KMS-11 (cell line): Measurements from ENCODE around the gene C2orf68.
"Not testable (repeated sequence)": the region's sequence is repeated elsewhere in the genome, so short reads cannot be mapped to it uniquely, and the experiment has no call there.

Experiments
- H2AFZ ChIP-seq: fragments of 200-600 bp; sonication (generic); 2 replicates; pipeline ENCODE4 v1.6.1; 2016; ENCODE audit warnings: antibody characterized with exemption, mixed run types, low read depth
- H3K27ac ChIP-seq: fragments of 200-600 bp; sonication (generic); 2 replicates; pipeline ENCODE4 v1.6.1; 2016; ENCODE audit warnings: mild to moderate bottlenecking, mixed run types
- H3K27me3 ChIP-seq: fragments of 200-600 bp; sonication (generic); 2 replicates; pipeline ENCODE4 v1.6.1; 2017; ENCODE audit warnings: mild to moderate bottlenecking, low read depth, mixed run types, moderate library complexity; ENCODE audit not compliant: insufficient read depth
- H3K36me3 ChIP-seq: fragments of 200-600 bp; sonication (generic); 2 replicates; pipeline ENCODE4 v1.6.1; 2017; ENCODE audit warnings: mild to moderate bottlenecking, mixed run types; ENCODE audit not compliant: insufficient read depth
- H3K4me1 ChIP-seq: fragments of 200-600 bp; sonication (generic); 2 replicates; pipeline ENCODE4 v1.6.1; 2016; ENCODE audit warnings: mild to moderate bottlenecking, low read depth, mixed run types; ENCODE audit not compliant: poor library complexity, severe bottlenecking
- H3K4me2 ChIP-seq: fragments of 200-600 bp; sonication (generic); 2 replicates; pipeline ENCODE4 v1.7.0; 2016; ENCODE audit warnings: mild to moderate bottlenecking, mixed run types
- H3K4me3 ChIP-seq: fragments of 200-600 bp; sonication (generic); IDR thresholded peaks from 2 replicates; pipeline ENCODE4 v1.6.1; 2017; ENCODE audit warnings: low read depth, low read length, mixed read lengths; ENCODE audit not compliant: insufficient read depth
- H3K79me2 ChIP-seq: fragments of 200-600 bp; sonication (generic); 2 replicates; pipeline ENCODE4 v1.6.1; 2016; ENCODE audit warnings: low read depth, mixed run types; ENCODE audit not compliant: insufficient read depth
- H3K9ac ChIP-seq: fragments of 200-600 bp; sonication (generic); 2 replicates; pipeline ENCODE4 v1.6.1; 2016; ENCODE audit warnings: mild to moderate bottlenecking, mixed run types
- H4K20me1 ChIP-seq: fragments of 200-600 bp; sonication (generic); 2 replicates; pipeline ENCODE4 v1.6.1; 2016; ENCODE audit warnings: mild to moderate bottlenecking, mixed run types; ENCODE audit not compliant: insufficient read depth
- CTCF ChIP-seq: fragments of 200-600 bp; sonication (generic); conservative IDR thresholded peaks from 2 replicates; pipeline ENCODE4 v1.6.1; 2017; ENCODE audit warnings: low read depth, mild to moderate bottlenecking, antibody characterized with exemption, low read length, moderate library complexity, mixed read lengths

Gene C2orf68

DNA sequence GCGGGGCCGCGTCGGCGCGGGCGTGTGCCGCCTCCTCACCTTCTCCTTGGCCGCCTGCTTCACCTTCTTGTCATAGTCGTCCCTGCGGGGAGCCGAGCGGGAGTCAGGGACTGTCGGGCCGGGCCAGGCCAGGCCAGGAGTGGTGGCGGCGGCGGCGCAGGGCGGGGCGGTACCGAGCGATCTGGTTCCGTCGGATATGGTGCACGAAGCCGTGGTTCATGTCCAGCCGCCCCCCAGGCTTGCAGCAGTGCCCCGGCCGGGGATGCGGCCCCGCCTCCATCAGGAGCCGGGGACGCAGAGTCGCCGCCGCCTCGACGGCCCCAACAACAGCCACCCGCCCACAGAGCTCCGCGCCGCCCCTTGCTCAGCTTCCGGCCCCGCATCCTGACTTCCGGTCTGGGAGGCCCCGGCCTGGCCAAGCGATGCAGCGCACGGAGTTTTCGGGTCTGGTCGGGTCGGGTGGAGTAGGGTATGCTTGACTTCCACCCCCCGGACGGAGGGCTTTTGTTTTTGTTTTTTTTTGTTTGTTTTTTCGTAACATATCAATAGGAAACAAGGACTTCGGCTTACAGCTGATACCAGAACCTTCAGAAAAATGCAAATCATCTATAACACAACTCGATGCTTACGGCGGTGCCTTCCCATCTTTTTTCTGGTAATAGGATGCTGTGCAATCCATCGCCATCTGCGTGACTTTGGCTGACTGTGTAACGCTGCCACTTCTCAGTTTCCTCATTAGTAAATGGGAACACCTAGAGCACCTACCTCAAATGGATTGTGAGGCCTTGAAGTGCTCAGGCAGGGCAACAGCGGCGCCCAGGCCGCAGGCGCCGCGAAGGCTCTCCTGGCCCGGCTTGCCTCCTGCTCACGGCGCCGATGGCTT, at the start of gene C2orf68:
TSS of gene C2orf68 (minus strand) at position 362 of the 883 bp plus-strand sequence. CDS start at position 280, 82 bp downstream.
- H3K27me3 ChIP-seq, result no peaks in the 10 kb centered on the region
- H2AFZ ChIP-seq, result peak within 1 kb of the TSS; percentile 88
- no peak within 1 kb of the TSS; the same call in 1 of the 2 replicates for H3K27ac ChIP-seq
- H3K9ac ChIP-seq, result peak within 1 kb of the TSS; percentile 38; the same call in 1 of the 2 replicates
- peaks cover 2% of the 10 kb centered on the region; the same call in 1 of the 2 replicates for H4K20me1 ChIP-seq
- peaks cover 13% of the 10 kb centered on the region for H3K79me2 ChIP-seq
- H3K4me2 ChIP-seq, result peak within 1 kb of the TSS; percentile 72
- H3K36me3 ChIP-seq, result no peaks in the 10 kb centered on the region
- peaks cover 14% of the 10 kb centered on the region for H3K4me1 ChIP-seq
- H3K4me3 ChIP-seq, result no peak within 1 kb of the TSS
- no peak for TF ChIP-seq CTCF

GRCh38 chr2:85661139-85661858, 49.4 kb upstream of the C2orf68 start:
- Histone ChIP-seq H3K4me3 (no peak overlapping the region), H4K20me1 (no peaks in the 10 kb centered on the region), H3K79me2 (no peaks in the 10 kb centered on the region), H3K9ac (no peak overlapping the region), H2AFZ (no peak overlapping the region), H3K27me3 (no peaks in the 10 kb centered on the region), H3K36me3 (no peaks in the 10 kb centered on the region), H3K4me2 (no peak overlapping the region), H3K27ac (no peak overlapping the region), H3K4me1 (peaks cover 3% of the 10 kb centered on the region)
- no peak for TF ChIP-seq CTCF

- Histone ChIP-seq H4K20me1 (no peaks in the 10 kb centered on the region), H3K9ac (no peak overlapping the region), H3K27me3 (no peaks in the 10 kb centered on the region), H3K4me2 (no peak overlapping the region), H3K27ac (no peak overlapping the region), H3K4me1 (peaks cover 9% of the 10 kb centered on the region), H3K79me2 (no peaks in the 10 kb centered on the region), H3K4me3 (no peak overlapping the region), H3K36me3 (no peaks in the 10 kb centered on the region), H2AFZ (no peak overlapping the region)
- no peak for TF ChIP-seq CTCF
Observed at GRCh38 chr2:85660725-85661124, 48.9 kb upstream of the C2orf68 start.

DNA sequence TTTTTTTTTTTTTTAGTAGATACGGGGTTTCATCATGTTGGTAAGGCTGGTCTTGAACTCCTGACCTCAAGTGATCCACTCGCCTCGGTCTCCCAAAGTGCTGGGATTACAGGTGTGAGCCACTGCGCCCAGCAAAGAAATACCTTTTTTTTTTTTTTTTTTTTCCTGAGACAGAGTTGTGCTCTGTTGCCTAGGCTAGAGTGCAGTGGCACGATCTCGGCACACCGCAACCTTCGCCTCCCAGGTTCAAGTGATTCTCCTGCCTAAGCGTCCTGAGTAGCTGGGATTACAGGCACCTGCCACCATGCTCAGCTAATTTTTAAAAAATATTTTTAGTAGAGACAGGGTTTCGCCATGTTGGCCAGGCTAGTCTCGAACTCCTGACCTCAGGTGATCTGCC, 48.4 kb upstream of the C2orf68 start:
- peaks cover 12% of the 10 kb centered on the region for H3K4me1 ChIP-seq
- H3K27me3 ChIP-seq, H3K4me3 ChIP-seq, H4K20me1 ChIP-seq, H3K4me2 ChIP-seq, H3K79me2 ChIP-seq, H3K27ac ChIP-seq, H2AFZ ChIP-seq, H3K9ac ChIP-seq, H3K36me3 ChIP-seq: not testable (repeated sequence)
